AG09319 (cell line): ENCODE results near the gene MSANTD1.

ENCODE experiments used
- DNase-seq: peaks from one replicate; pipeline ENCODE4 v3.0.0-alpha.2; 2010; ENCODE audit warnings: low read depth; ENCODE audit errors: extremely low read depth
- TF ChIP-seq, protein P1 (sequence below): IDR thresholded peaks from 2 replicates; pipeline ENCODE4 v1.5.1; 2011; ENCODE audit warnings: low read depth, mild to moderate bottlenecking, inconsistent platforms, low read length, moderate library complexity

The MSANTD1 gene

DNA sequence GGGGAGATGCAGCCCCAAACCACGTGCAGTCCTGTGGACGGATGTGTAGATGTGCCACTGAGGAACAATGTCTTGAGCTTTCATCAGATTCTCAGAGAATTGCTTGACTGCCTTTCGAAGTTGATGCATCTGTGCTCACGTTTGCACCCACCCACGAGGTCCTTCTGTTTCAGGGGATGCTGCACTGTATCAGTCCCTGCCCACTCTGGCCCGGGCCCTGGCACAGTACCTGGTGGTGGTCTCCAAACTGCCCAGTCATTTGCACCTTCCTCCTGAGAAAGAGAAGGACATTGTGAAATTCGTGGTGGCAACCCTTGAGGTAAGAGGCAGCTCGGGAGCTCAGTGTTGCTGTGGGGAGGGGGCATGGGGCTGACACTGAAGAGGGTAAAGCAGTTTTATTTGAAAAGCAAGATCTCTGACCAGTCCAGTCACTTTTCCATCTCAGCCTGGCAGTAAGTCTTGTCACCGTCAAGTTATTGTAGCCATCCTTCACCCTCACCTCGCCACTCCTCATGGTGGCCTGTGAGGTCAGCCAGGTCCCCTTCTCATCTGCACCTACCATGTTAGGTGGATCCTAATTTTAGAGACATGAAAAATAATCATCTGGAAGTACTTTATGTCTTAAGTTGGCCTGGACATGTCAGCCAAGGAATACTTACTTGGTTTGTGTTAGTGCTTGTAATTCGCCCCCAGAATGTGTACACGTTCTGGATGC is 36.4 kb upstream of the MSANTD1 start:
- TF ChIP-seq, protein P1, sequence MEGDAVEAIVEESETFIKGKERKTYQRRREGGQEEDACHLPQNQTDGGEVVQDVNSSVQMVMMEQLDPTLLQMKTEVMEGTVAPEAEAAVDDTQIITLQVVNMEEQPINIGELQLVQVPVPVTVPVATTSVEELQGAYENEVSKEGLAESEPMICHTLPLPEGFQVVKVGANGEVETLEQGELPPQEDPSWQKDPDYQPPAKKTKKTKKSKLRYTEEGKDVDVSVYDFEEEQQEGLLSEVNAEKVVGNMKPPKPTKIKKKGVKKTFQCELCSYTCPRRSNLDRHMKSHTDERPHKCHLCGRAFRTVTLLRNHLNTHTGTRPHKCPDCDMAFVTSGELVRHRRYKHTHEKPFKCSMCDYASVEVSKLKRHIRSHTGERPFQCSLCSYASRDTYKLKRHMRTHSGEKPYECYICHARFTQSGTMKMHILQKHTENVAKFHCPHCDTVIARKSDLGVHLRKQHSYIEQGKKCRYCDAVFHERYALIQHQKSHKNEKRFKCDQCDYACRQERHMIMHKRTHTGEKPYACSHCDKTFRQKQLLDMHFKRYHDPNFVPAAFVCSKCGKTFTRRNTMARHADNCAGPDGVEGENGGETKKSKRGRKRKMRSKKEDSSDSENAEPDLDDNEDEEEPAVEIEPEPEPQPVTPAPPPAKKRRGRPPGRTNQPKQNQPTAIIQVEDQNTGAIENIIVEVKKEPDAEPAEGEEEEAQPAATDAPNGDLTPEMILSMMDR = no peak

DNA sequence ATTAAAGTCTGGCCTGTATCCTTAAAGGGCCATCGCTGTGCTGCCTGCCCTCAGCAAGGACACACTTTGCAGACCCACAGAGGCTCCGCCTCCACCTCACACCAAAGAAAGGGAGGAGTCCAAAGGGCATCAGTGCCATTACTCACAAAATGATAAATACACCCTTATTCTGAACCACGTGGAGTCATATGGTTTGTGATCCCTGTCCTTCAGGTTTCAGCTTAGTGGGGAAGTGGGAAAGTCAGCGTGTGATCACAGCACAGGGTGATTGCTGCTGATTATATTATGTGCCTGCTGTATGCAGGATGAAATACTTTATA is 35.9 kb upstream of the MSANTD1 start:
- TF ChIP-seq, protein P1 = no peak
- DNase-seq = no peak

More for the DNA sequence above, 36.4 kb upstream of the MSANTD1 start:
- DNase-seq = no peak

- TF ChIP-seq, protein P1 = no peak
- no peak for DNase-seq
Observed at GRCh38 chr4:3213661-3214250, 35.2 kb upstream of the MSANTD1 start.

- TF ChIP-seq, protein P1 = no peak
- DNase-seq = no peak
Observed at GRCh38 chr4:3215256-3215655, 33.7 kb upstream of the MSANTD1 start.

DNA sequence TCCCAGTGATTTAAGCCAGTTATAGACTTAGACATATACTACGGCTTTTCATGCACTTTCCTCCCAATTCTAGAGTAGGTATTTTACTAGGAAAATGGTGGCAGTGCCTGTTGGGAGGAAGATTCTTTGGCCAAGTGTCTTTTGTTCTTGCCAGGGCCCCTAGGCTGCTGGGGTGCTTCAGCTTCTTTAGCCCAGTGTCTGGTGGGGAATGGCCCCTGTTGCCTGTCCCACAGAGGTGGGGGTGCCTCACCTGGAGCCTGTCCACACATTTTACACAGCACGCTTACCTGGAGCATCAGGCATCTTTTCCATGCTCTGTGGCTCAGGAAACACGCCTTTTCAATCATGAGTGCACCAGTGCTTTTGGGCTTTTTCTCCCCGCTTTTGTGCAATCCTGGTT is 33.2 kb upstream of the MSANTD1 start:
- no peak for DNase-seq
- TF ChIP-seq, protein P1 = no peak

DNA sequence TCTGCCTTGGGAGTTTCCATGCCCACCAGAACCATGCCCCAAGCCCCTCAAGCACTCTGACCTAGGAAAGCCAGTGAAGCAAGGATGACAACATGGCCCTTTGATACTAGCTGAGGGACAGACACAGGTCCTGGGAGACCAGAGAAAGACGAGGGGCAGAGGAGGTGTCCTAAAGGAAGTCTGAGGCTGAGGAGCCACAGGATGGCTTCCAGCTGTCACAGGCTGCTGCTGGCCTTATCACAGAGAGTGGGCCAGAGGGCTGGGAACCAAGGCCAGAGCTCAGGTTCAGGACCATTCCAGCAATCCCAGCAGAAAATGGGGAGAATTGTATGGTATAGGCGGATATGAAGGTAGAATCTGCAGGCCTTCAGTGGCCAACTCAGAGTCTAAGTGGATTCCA is 31.7 kb upstream of the MSANTD1 start:
- no peak for DNase-seq
- TF ChIP-seq, protein P1 = no peak

GRCh38 chr4:3217771-3218170 is 31.2 kb upstream of the MSANTD1 start:
- DNase-seq = no peak
- TF ChIP-seq, protein P1 = no peak
